Astrocyte (in vitro differentiated cells and primary cell): Measurements from ENCODE around the gene IGF2BP3. TPM values are rescaled to one million over a fixed set of nuclear protein-coding genes. Genes with fewer than 3 reads are reported as not detected.

ENCODE experiments used
- DNase-seq: peaks from one replicate; pipeline ENCODE4 v3.0.0-alpha.2; 2010; ENCODE audit warnings: low read depth
- FAIRE-seq: peaks from 2 replicates; lab custom pipeline; 2011; peaks lifted over from hg19 to GRCh38; lab: Jason Lieb, UNC
- H2AFZ ChIP-seq: 2 replicates; pipeline ENCODE4 v1.6.0; 2012; ENCODE audit warnings: low read depth, low read length, inconsistent platforms
- H3K27ac ChIP-seq: 2 replicates; pipeline ENCODE4 v1.5.1; 2011; ENCODE audit warnings: low read depth, low read length, inconsistent platforms
- H3K27me3 ChIP-seq: 2 replicates; pipeline ENCODE4 v1.6.0; 2011; ENCODE audit warnings: low read length, inconsistent platforms; ENCODE audit not compliant: insufficient read depth
- H3K36me3 ChIP-seq: 2 replicates; pipeline ENCODE4 v1.5.1; 2011; ENCODE audit warnings: low read length, inconsistent platforms; ENCODE audit not compliant: insufficient read depth
- H3K4me1 ChIP-seq: 2 replicates; pipeline ENCODE4 v1.5.1; 2011; ENCODE audit warnings: low read length, inconsistent platforms; ENCODE audit not compliant: insufficient read depth
- H3K4me2 ChIP-seq: 2 replicates; pipeline ENCODE4 v1.6.0; 2012; ENCODE audit warnings: low read length, inconsistent platforms
- H3K4me3 ChIP-seq: 2 replicates; pipeline ENCODE4 v1.5.1; 2011; ENCODE audit warnings: low read depth, mild to moderate bottlenecking, low read length, inconsistent platforms; ENCODE audit not compliant: insufficient read depth
- H3K79me2 ChIP-seq: 2 replicates; pipeline ENCODE4 v1.6.0; 2012; ENCODE audit warnings: mild to moderate bottlenecking, low read length, inconsistent platforms; ENCODE audit not compliant: insufficient read depth
- H3K9ac ChIP-seq: 2 replicates; pipeline ENCODE4 v1.6.0; 2012; ENCODE audit warnings: mild to moderate bottlenecking, low read length, inconsistent platforms
- H3K9me3 ChIP-seq: 2 replicates; pipeline ENCODE4 v1.5.1; 2012; ENCODE audit warnings: low read depth, mild to moderate bottlenecking, low read length, inconsistent platforms; ENCODE audit not compliant: insufficient read depth
- H4K20me1 ChIP-seq: 2 replicates; pipeline ENCODE4 v1.6.0; 2012; ENCODE audit warnings: low read length, inconsistent platforms; ENCODE audit not compliant: insufficient read depth
- H3K27ac Mint-ChIP-seq: one replicate; pipeline ENCODE4 v1.8.0; 2021; ENCODE audit warnings: mild to moderate bottlenecking, mixed read lengths; ENCODE audit not compliant: unreplicated experiment
- H3K27me3 Mint-ChIP-seq: one replicate; pipeline ENCODE4 v1.8.0; 2021; ENCODE audit warnings: low read depth, mixed read lengths; ENCODE audit not compliant: unreplicated experiment
- H3K36me3 Mint-ChIP-seq: one replicate; pipeline ENCODE4 v1.8.0; 2021; ENCODE audit warnings: low read depth, mixed read lengths; ENCODE audit not compliant: unreplicated experiment
- H3K4me1 Mint-ChIP-seq: one replicate; pipeline ENCODE4 v1.8.0; 2021; ENCODE audit warnings: low read depth, mixed read lengths; ENCODE audit not compliant: unreplicated experiment
- H3K4me3 Mint-ChIP-seq: one replicate; pipeline ENCODE4 v1.8.0; 2021; ENCODE audit warnings: mild to moderate bottlenecking, moderate library complexity, mixed read lengths; ENCODE audit not compliant: unreplicated experiment
- H3K9me3 Mint-ChIP-seq: one replicate; pipeline ENCODE4 v1.8.0; 2021; ENCODE audit warnings: mild to moderate bottlenecking, mixed read lengths; ENCODE audit not compliant: unreplicated experiment
- CTCF ChIP-seq: IDR thresholded peaks from 2 replicates; pipeline ENCODE4 v1.5.1; 2011; ENCODE audit warnings: low read depth, mild to moderate bottlenecking, inconsistent platforms, low read length, moderate library complexity; ENCODE audit not compliant: insufficient read depth
- EZH2 ChIP-seq: IDR thresholded peaks from 2 replicates; pipeline ENCODE4 v1.6.1; 2012; ENCODE audit warnings: mild to moderate bottlenecking, low read length, inconsistent platforms; ENCODE audit not compliant: insufficient read depth
- total RNA-seq: library from RNA; stranded (reverse); gene quantifications from 2 replicates; pipeline ENCODE4 v1.2.1, GENCODE V29; 2021

Gene IGF2BP3
- total RNA-seq, 1 donor from 2014 or later, result 79.5 TPM

- H3K27me3 ChIP-seq, result no peaks in the 10 kb centered on the region
- no peaks in the 10 kb centered on the region for H4K20me1 ChIP-seq
- H3K27me3 Mint-ChIP-seq, result no peaks in the 10 kb centered on the region
- H3K36me3 Mint-ChIP-seq, result no peaks in the 10 kb centered on the region
- H2AFZ ChIP-seq, result no peak overlapping the region
- no peak overlapping the region for H3K4me3 Mint-ChIP-seq
- no peak overlapping the region for H3K27ac ChIP-seq
- H3K4me3 ChIP-seq, result no peak overlapping the region
- H3K9ac ChIP-seq, result no peak overlapping the region
- no peak overlapping the region for H3K4me2 ChIP-seq
- no peaks in the 10 kb centered on the region for H3K79me2 ChIP-seq
- H3K27ac Mint-ChIP-seq, result no peak overlapping the region
- FAIRE-seq (no peak), DNase-seq (no peak)
- no peaks in the 10 kb centered on the region for H3K9me3 ChIP-seq
- no peaks in the 10 kb centered on the region for H3K9me3 Mint-ChIP-seq
- no peaks in the 10 kb centered on the region for H3K36me3 ChIP-seq
- H3K4me1 ChIP-seq, result no peaks in the 10 kb centered on the region
- TF ChIP-seq CTCF, result no peak
- TF ChIP-seq EZH2, result no peak
- peaks cover 2% of the 10 kb centered on the region for H3K4me1 Mint-ChIP-seq
These were observed 182.7 kb downstream of the IGF2BP3 start for GRCh38 chr7:23287612-23288011.

- H3K36me3 ChIP-seq, result no peaks in the 10 kb centered on the region
- no peak overlapping the region for H3K9ac ChIP-seq
- H3K27me3 Mint-ChIP-seq, result no peaks in the 10 kb centered on the region
- TF ChIP-seq EZH2, result no peak
- TF ChIP-seq CTCF, result no peak
- no peaks in the 10 kb centered on the region for H3K4me1 ChIP-seq
- FAIRE-seq (no peak), DNase-seq (no peak)
- peaks cover 2% of the 10 kb centered on the region for H3K4me1 Mint-ChIP-seq
- H2AFZ ChIP-seq, result no peak overlapping the region
- no peaks in the 10 kb centered on the region for H3K9me3 Mint-ChIP-seq
- no peaks in the 10 kb centered on the region for H3K36me3 Mint-ChIP-seq
- no peaks in the 10 kb centered on the region for H3K79me2 ChIP-seq
- H4K20me1 ChIP-seq, result no peaks in the 10 kb centered on the region
- no peak overlapping the region for H3K4me3 Mint-ChIP-seq
- H3K9me3 ChIP-seq, result no peaks in the 10 kb centered on the region
- no peak overlapping the region for H3K27ac Mint-ChIP-seq
- H3K4me3 ChIP-seq, result no peak overlapping the region
- no peak overlapping the region for H3K4me2 ChIP-seq
- H3K27ac ChIP-seq, result no peak overlapping the region
- no peaks in the 10 kb centered on the region for H3K27me3 ChIP-seq
These were observed 184.3 kb downstream of the IGF2BP3 start for GRCh38 chr7:23285657-23286646.

DNA sequence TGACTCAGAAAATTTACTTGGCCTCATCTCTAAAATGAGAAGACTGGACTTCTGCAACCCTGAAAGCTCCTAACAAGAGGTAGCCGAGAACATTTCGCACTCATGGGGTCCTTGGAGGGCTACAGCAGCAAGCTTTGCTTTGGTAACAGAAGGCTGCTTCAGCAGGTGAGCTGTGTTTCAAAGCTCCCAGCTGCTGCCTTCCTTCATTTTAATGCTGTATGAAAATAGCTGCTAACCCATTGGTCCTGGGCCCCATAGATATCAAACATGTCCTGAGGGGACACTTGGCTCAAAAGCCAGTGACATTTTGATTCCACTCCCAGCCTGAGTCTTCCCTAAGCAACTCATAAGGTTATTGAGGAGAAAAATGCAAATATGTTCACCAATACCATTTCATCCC is 185.4 kb downstream of the IGF2BP3 start:
- Histone ChIP-seq H3K27me3 (no peaks in the 10 kb centered on the region), H3K9me3 (no peaks in the 10 kb centered on the region), H3K79me2 (no peaks in the 10 kb centered on the region), H3K36me3 (no peaks in the 10 kb centered on the region), H3K9ac (no peak overlapping the region), H3K4me2 (no peak overlapping the region), H3K4me3 (no peak overlapping the region), H4K20me1 (no peaks in the 10 kb centered on the region), H3K27ac (no peak overlapping the region), H3K4me1 (no peaks in the 10 kb centered on the region), H2AFZ (no peak overlapping the region)
- TF ChIP-seq EZH2 (no peak), CTCF (no peak)
- Mint-ChIP-seq H3K4me3 (no peak overlapping the region), H3K27ac (no peak overlapping the region), H3K9me3 (no peaks in the 10 kb centered on the region), H3K36me3 (no peaks in the 10 kb centered on the region), H3K4me1 (peaks cover 2% of the 10 kb centered on the region), H3K27me3 (no peaks in the 10 kb centered on the region)
- FAIRE-seq (no peak), DNase-seq (no peak)
